GM19328 (cell line): ENCODE data around the gene SPRING1.

Experiments used
- ATAC-seq: cut with Tn5 transposase; IDR thresholded peaks from one replicate; pipeline ENCODE4 v1.9.1; 2021; ENCODE audit warnings: mild to moderate bottlenecking, moderate library complexity; ENCODE audit not compliant: unreplicated experiment

The SPRING1 gene

DNA sequence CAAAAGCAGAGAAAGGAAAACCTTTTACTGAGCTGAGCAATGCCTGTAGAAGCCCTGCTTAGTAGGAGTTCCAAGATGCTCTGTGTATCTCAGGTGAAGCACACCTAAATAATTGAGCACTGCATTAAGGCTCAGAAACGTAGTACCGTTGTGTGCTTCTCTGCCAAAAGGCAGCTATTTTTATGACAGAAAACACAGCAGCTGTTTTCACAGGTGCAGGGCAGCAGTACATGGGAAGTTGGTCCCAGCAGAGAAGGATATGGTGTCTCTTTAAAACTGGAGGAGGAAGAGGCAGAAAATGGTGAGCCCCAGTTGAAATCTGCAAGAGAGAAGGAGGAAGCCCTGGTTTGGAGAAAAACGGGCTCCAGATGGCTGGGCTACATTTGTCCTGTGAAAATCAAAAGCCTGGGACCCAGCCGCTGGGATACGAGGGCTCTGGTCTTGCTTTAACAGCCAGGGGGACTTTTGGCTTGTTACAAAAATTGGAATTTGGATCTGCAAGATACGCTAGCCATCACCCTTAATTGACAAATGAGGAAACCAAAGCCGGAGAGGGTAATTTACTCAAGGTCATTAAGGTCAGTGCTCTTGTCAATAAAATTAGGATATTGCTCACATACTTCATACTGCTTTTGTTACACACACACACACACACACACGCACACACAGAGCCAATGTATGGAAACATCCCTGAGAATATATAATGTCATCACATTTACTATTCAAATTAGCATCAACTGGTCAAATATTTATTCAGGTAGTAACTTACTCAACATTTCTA, 27.3 kb downstream of the SPRING1 start:
- no peak for ATAC-seq

DNA sequence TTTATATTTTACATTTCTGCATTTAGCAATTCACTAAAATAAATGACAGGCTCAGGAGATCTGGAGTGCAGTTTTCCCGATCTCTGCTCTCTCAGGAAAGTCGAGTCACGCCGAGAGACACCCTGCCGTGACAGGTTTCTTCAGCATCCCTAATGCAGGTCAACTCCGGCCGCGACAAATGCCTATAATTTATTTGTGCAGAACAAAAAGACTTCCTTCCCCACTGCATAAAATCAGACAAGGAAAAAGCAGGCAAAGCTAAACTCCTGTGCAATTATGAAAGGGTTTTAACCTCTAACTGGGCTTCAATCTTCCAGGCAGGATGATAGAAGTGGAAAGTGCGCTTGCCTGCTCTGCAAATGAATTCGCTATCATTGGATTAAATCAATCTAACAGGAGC, 28.1 kb downstream of the SPRING1 start:
- no peak for ATAC-seq

DNA sequence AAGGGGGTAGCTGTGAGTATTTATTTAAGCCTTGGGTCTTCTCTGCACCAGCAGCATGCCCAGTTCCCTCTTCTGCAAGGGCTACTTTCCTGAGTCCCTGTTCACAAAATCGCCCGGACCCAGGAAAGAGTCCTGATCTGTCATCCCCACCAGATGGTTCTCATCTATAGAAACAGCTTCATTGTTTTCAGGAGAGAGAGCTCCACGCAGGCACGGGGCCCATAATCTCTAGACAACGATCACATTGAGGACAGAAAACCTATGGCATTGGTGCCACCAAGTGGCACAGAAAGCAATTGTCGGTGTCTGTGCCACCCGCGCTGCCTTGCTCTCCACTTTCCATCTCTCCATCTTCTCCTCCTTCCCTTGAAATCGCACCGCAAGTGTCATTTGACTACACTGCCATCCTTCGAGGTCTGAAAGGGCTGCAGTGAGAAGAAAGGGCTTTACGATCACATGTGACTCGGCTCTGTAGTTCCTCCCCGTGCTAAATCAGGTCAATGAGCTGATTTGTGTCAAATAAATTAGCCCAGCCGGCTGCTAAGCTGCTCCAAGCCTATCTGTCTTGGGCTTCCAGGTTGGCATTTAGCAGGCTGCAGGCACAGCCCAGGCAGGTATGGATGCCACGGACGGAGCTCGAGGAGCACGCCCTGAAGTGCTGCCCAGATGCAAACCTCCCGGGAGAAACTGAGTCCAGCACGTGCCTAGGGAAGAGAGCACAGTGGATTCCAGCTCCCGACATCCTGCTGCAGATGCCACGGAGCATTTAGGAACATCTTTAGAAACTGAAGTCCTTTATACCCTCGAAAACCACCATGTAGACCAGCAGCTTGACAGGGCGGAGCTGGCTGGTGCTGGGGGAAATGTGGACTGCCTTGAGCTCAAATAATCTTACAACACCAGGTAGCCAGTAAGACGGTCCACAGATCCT, 28.8 kb downstream of the SPRING1 start:
- no peak for ATAC-seq

DNA sequence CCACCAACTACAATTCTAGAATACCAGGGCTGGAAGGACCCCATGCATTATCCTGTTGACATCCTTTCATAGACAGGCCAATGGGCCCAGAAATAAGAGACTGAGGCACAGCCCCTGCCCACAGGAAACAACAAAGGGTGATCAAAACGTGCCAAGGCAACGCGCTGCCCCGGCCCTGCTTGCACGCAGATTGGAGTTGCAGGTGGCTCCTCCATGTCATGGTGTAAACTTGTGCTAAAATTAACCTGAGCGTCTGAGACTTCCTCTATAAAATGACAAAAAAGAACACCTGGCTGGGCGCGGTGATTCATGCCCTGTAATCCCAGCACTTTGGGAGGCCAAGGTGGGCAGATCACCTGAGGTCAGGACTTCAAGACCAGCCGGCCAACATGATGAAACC, 30.1 kb downstream of the SPRING1 start:
- ATAC-seq: no peak

DNA sequence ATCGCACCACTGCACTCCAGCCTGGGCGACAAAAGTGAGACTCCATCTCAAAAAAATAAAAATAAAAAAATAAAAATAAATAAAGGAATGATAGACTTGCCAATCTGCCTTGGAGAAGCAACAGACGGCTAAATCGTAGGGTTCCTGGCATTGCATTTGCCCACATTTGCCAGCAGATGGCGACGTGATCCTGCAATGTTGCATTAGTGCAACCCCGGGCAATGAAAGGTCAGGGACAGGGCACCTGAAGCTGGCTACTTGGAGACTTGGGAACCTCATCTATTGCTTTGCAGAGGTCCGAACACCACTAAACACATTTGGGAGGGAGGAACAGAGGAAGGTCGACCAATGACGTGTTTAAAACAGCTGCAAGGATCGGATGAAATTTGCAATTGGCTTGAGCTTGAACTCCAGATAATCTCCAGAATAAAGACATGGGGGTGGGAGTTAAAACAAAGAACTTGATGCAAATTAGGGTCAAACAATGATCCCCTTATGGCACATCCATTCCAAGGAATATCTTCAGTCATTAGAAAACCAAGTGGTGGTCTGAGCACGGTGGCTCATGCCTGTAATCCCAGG, 34.6 kb downstream of the SPRING1 start:
- no peak for ATAC-seq

DNA sequence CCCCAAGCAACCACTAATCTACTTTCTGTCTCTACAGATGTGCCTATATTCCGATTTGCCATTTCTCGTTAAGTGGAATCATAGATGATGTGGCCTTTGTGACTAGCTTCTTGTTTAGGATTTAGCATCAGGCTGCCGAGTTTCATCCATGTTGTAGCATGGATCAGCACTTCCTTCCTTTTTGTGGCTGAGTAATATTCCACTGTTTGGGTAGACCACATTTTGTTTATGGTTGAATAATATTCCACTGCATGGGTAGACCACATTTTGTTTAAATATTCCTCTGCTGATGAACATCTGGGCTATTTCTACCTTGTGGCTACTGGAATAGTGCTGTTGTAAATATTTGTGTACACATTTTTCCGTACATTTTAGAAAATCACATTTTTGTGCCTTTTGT, 36.4 kb downstream of the SPRING1 start:
- ATAC-seq: no peak

DNA sequence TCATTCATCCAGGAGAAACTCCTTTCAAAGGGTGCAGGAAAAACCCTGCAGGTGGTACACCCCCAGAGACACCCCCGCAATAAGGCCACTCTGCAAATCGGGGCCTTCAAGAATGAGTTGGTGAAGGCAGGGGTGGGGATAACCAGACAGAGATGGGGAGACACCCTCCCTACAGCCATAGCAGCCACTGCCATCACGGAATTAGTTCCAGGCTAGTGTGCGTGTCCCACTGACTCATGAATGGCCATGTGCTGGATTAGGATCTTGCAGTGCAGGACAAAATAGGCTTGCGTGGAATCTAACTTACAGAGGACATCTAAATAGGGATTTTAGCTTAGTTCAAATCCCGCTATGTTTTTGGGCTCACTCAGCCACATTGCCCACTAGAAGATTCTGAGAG, 37.8 kb downstream of the SPRING1 start:
- no peak for ATAC-seq

DNA sequence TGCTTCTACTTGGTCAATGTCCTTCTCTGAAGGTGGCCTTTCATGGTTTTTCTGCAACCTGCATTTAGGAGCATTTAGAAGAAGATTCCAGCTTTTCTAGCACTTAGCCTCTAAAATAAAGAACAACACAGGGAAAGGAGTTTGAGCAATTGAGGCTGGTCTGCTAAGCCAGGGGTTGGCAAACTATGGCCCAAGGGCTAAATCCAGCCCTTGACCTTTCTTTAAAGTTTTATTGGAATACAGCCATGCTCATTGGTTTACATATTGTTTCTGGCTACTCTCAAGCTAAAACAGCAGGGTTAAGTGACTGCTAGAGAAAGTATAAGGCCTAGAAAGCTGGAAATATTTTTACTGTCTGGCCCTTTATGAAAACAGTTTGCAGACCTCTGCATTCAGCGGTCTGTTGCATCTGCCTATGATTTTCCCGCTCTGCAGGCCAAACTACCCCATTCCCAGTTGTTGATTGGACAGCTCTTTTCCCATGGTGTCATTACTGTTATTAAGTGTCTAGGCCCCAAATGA, 39.3 kb downstream of the SPRING1 start:
- ATAC-seq: no peak

DNA sequence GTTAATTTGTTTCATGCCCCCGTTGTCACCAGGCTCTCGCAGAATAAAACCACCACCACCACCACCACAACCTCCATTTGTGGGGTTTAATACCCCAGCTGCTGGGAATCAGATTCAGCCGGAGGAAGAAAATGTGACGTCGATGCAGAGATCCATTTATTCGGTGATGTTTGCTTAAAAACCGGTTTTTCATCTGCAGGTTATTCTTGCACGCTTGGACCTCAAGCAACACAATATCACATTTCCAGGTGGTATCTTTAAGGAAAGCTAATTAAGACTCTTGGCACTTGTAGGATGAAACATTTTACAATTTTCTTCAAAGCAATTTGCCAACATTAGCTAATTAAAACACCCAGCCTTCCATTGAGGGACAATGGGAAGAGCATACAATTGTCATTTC, 39.8 kb downstream of the SPRING1 start:
- no peak for ATAC-seq

DNA sequence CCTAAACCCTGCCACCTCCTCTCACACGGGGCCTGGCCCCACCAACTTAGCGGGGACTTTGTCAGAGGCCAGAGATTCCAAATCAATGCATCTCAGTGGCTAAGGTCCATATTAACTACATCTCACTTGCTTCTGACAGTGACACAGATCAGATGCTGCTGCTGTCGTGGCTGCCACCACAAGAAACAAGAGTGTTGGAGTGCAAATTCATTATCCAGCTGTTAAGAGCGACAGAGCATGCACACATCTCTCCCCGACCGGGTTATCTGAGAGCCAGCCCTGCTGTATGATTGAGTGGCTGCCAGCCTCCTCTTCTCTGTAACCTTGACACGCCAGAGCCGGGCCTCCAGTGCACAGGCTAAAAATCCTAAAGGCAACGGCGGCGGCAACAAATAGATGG, 40.2 kb downstream of the SPRING1 start:
- ATAC-seq: no peak

DNA sequence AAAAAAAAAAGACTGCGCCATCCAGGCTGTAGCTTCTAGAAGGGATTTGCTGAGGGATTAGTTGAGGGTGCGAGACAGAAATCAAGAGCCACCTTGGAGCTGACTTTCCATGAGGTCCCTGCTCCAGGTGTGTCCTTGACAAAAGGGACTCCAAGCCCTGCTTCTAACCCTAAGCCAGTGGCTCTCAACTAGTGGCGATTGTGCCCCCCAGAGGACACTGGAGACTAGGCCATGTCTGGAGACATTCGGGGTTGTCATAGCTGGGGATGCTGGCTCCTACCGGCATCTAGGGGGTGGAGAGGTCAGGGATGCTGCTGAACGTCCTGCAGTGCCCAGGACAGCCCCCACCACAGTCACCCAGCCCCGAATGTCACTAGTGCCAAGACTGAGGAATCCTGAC, 40.6 kb downstream of the SPRING1 start:
- ATAC-seq: no peak

DNA sequence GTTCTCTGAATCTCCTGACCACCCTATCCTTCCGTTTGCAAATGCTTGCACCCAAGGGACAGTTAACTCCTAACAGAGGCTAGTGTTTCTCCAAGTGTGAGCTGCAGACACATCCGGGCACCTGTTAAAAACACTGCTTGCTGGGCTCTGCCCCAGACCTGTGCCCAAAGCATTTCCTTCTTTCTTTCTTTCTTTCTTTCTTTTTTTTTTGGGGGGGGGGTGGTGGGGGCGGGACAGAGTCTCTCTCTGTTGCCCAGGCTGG, 42.5 kb downstream of the SPRING1 start:
- ATAC-seq: no peak

DNA sequence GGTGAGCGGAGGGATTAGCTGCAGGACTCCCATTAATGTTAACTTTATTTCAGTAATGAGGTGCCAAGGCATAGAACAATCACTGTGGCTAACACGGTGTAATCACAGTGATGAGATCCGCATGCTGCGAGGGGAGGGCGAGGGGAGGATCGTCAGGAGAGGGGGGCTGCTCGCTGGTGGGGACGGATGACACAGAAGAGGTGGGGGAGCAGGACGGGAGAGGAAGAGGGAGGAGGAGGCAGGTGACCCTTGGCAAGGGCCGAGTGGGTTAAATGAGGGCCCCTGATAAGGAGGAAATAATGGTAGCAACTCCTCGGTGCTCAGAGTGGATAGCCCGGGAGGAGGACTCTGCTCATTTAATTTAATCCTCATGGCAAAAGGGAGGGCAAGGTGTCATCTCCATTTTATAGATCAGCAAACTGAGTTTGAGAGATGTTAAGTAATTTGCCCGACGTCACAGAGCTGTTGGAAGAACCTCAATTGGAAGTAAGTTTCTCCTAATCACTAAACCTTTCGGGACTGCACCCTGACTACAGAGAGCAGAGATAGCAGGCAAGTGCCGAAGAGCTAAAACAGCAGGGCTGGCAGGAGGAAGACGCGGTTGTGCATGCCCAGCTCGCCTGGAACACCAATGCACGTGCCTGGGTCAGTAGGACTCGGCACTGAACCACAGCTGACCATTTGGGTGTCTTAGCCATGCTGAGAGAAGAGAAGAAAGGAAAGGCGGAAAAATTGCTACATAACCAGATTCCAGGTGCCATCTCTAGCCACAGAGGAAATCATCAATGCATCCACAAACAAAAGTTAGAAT, 43.0 kb downstream of the SPRING1 start:
- ATAC-seq: no peak

DNA sequence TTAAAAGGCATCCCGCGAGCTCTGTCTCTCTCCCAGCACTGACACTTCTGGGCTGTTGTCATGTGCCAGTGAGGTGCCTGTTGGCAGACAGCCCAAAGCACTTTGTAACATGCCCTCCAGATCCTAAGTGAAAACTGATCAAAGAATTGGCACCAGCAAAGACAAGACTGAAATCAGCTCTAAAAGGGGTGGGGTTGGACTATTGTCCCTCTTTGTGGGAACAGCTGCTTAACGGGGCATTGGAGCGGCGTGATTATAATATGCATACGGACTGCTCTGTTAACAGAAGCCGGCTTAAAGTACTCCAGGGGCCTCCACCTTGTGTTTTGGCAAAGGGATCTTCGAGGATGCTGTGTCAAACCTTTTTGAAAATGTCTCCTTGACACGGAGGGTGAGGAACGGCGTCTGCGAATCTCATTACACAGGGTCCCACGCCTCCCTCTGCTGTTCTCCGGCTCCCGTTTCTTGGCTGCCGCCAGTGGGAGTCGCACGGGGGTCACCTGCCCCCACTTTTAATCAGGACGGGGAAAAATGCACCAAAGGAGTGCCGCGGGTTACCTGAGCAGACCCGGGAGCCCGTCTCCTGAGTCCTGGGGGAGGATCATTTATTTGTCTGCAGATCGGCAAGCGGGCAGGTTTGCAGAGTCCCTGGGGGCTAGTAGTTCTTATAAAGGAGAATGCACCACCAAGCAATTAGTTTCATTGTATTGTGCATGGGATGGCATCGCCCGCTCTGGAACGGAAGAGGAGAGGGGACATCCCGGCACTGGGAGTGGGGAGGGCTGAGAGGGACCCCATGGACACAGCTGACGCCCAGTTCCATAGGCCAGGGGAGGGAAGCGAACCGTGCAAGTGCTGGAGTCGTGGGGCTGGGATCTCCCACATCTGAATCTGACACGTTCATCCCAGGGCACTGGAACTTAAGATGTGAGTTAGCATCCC, 44.3 kb downstream of the SPRING1 start:
- no peak for ATAC-seq

DNA sequence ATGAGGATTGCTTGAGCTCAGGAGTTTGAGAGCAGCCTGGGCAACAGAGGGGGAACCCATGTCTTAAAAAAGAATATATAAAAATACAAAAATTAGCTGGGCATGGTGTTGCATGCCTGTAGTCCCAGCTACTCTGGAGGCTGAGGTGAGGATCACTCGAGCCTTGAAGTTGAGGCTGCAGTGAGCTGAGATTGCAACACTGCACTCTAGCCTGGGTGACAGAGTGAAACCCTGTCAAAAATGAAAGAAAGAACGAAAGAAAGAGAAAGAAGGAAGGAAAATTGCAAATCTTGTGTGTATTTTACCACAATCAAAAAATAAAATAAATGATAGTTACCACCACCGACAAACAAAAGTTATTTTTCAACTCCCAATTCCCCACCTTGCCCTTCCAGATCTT, 45.3 kb downstream of the SPRING1 start:
- ATAC-seq: no peak

DNA sequence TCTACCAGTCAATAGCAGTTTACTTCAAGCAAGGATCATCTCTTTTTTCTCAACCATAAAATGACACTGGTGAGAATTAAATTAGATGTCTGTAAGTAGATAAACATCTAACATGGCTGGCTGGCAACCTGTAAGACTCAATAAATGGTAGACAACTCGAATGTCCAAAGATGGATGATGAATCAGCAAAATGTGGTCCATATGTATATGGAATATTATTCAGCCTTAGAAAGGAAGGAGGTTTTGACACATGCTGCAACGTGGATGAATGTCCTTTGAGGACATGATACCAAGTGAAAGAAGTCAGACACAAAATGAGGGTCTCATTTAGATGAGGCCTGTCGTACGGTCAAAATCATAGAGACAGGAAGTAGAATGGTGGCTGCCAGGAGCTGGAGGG, 46.2 kb downstream of the SPRING1 start:
- no peak for ATAC-seq

DNA sequence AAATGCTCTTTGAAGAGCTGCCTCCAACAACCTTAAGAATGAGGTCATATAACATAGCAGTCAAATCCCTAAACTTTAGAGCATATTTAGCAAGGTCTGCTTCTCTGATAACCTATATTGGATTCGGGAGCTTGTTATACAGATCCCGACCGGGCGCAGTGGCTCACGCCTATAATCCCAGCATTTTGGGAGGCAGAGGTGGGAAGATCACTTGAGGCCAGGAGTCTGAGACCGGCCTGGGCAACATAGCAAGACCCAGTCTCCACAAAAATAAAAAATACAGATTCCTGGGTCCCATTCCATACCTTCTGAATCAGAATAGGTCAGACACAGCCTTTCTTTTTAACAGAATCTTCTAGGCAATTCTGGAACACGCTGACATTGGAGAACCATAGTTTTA, 46.7 kb downstream of the SPRING1 start:
- ATAC-seq: no peak

DNA sequence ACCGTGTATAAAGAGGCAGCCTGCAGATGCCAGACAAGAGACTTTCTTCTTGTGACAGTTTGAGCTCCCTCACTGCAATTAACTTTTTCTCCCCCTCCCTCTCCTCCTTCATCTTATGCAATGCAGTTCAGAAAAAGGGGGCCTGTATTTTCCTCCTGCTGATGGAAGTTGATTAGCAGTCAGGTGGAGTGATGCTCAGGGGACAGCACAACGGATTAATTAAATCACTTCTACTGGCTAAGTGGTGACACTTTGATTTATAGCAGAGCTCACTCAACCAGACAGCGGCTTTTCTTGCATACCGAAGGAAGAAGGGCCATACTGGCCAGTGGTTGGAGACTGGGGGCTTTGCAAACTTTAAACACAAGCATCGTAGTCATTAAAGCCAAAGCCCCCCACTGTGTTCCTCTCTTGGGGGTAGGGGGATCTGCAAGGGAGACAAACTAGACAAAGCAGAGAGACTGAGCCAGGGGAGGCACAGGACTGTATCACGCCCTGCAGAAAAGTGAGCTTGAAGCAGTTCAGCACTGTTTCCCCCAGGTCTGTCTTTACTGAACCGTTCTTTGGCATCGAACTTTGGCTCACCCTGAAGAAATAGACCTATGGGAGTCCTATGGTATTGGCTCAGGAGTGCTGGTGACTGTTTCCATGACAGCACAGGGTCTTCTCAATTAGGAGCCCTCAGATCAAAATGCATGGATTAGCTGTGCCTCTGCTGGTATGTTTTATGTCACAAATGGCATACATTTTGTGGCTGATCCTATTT, 47.7 kb downstream of the SPRING1 start:
- no peak for ATAC-seq

DNA sequence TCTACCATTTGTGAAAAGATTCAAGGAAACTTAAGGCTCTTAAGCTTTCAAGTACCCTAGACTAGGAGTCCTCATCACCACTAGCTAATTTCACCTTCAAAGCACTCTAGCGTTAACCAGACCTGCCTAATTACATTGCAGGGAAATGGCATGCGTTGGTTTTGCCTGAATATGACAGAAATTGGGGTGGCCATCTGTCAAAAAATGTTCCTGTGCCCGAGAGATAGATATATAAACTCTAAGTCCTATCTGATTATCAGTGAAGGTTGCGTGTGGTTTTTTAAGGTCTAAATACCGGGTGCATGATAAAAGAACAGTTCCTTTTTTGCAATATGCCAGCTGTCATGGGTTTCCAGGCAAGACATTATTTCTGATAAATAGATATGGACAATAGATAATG, 48.3 kb downstream of the SPRING1 start:
- ATAC-seq: no peak
